K562 (cell line): ENCODE results near the gene C16orf90. TPM values are rescaled to one million over a fixed set of nuclear protein-coding genes. Genes with fewer than 3 reads are reported as not detected.
A peak's percentile ranks its signal among the peaks of the same experiment; 100 is the strongest.
"Not testable (repeated sequence)": the region's sequence is repeated elsewhere in the genome, so short reads cannot be mapped to it uniquely, and the experiment has no call there.

Source experiments
- ATAC-seq: fragments of 200-7000 bp; cut with Tn5 transposase; 3 replicates; pipeline ENCODE4 v1.9.1; 2020; ENCODE audit warnings: moderate library complexity
- BruUV-seq: library from RNA; stranded (reverse); fragments of 400-500 nt; replicated peaks from 2 replicates; lab custom pipeline; 2021; lab: Mats Ljungman, UMichigan
- CTCF ChIA-PET: fragments of 300-600 bp; formaldehyde crosslinking; extraction: SDS; loops from one replicate; lab custom pipeline; 2021; ENCODE audit warnings: low intra/inter-chr PET ratio; lab: Yijun Ruan, JAX
- POLR2A ChIA-PET: fragments of 300-600, 350-650 bp; sonication (Branson Sonifier 250); formaldehyde crosslinking; extraction: SDS; loops from one replicate; lab custom pipeline; 2021; ENCODE audit warnings: antibody characterized with exemption, inconsistent platforms; lab: Yijun Ruan, JAX
- DNase-seq, 4 experiments: peaks; one replicate each; pipeline versions ENCODE4 v3.0.0 to v3.0.0-alpha.2; 2011 to 2018; ENCODE audit warnings: low spot score in 3 of 4, mixed read lengths in 3 of 4; ENCODE audit errors: extremely low read depth in 1 of 4
- FAIRE-seq: peaks from 2 replicates; lab custom pipeline; 2011; peaks lifted over from hg19 to GRCh38; lab: Jason Lieb, UNC
- H2AFZ ChIP-seq: 2 replicates; pipeline ENCODE4 v1.6.0; 2011; ENCODE audit warnings: low read depth, low read length, control low read depth, inconsistent platforms
- H3K27ac ChIP-seq: fragments of 200-600 bp; 3 replicates; pipeline ENCODE4 v1.8.0; 2011; ENCODE audit warnings: low read depth, mild to moderate bottlenecking, control low read depth, inconsistent platforms, low read length, moderate library complexity, mixed read lengths; ENCODE audit errors: extremely low read depth
- H3K27me3 ChIP-seq, 2 experiments: fragments of 300-600 bp in 1 of 2; 2 replicates in 1 of 2; 3 replicates in 1 of 2; pipeline versions ENCODE4 v1.6.0 to v1.8.0; 2011; ENCODE audit warnings: inconsistent platforms in 2 of 2, low read length in 2 of 2, mild to moderate bottlenecking in 1 of 2, mixed read lengths in 1 of 2, moderate library complexity in 1 of 2; ENCODE audit not compliant: control insufficient read depth in 2 of 2, insufficient read depth in 2 of 2
- H3K36me3 ChIP-seq: fragments of 300-600 bp; 3 replicates; pipeline ENCODE4 v1.8.0; 2011; ENCODE audit warnings: mild to moderate bottlenecking, low read length, inconsistent platforms; ENCODE audit not compliant: control insufficient read depth, insufficient read depth
- H3K4me1 ChIP-seq, 2 experiments: fragments of 200-600 bp in 1 of 2; replicated peaks in 1 of 2; 2 replicates in 1 of 2; 3 replicates in 1 of 2; pipeline versions ENCODE4 v1.5.1 to v1.8.0; 2011; ENCODE audit warnings: inconsistent platforms in 2 of 2, low read length in 2 of 2, mild to moderate bottlenecking in 1 of 2, mixed read lengths in 1 of 2, moderate library complexity in 1 of 2; ENCODE audit not compliant: control insufficient read depth in 2 of 2, insufficient read depth in 2 of 2
- H3K4me2 ChIP-seq: 2 replicates; pipeline ENCODE4 v1.6.1; 2011; ENCODE audit warnings: low read length, control low read depth, inconsistent platforms, mixed read lengths; ENCODE audit not compliant: insufficient read depth
- H3K4me3 ChIP-seq: fragments of 200-600 bp; sonication (generic), shearing (Covaris generic); 2 replicates; pipeline ENCODE4 v1.5.1; 2016; ENCODE audit warnings: control low read depth, inconsistent platforms
- H3K79me2 ChIP-seq: fragments of 200-600 bp; 3 replicates; pipeline ENCODE4 v1.8.0; 2011; ENCODE audit warnings: low read length, inconsistent platforms; ENCODE audit not compliant: control insufficient read depth, insufficient read depth
- H3K9ac ChIP-seq, 2 experiments: 2 replicates each; pipeline versions ENCODE4 v1.6.0 to v1.6.1; 2011; ENCODE audit warnings: low read depth in 2 of 2, low read length in 2 of 2, control low read depth in 1 of 2, inconsistent platforms in 1 of 2, mild to moderate bottlenecking in 1 of 2, mixed read lengths in 1 of 2; ENCODE audit not compliant: insufficient read depth in 1 of 2
- H3K9me1 ChIP-seq: one replicate; pipeline ENCODE4 v1.6.0; 2011; ENCODE audit warnings: inconsistent platforms, mild to moderate bottlenecking, low read length, moderate library complexity; ENCODE audit not compliant: control insufficient read depth, insufficient read depth
- H3K9me3 ChIP-seq: replicated peaks from 2 replicates; pipeline ENCODE4 v1.5.1; 2011; ENCODE audit warnings: low read depth, low read length, inconsistent platforms; ENCODE audit not compliant: control insufficient read depth, insufficient read depth
- H4K20me1 ChIP-seq: replicated peaks from 2 replicates; pipeline ENCODE4 v1.6.1; 2011; ENCODE audit warnings: low read length, inconsistent platforms, mixed read lengths; ENCODE audit not compliant: control insufficient read depth, insufficient read depth
- BCOR ChIP-seq: fragments of 450-650 bp; IDR thresholded peaks from 2 replicates; pipeline ENCODE4 v1.6.1; 2016
- DPF2 ChIP-seq: fragments of 450-650 bp; IDR thresholded peaks from 2 replicates; pipeline ENCODE4 v1.6.1; 2016
- FIP1L1 ChIP-seq: fragments of 200-400 bp; formaldehyde crosslinking; IDR thresholded peaks from 2 replicates; pipeline ENCODE4 v1.6.1; 2018; ENCODE audit warnings: mild to moderate bottlenecking, low read depth, low read length; ENCODE audit not compliant: poor library complexity, severe bottlenecking
- GTF2A2 ChIP-seq: IDR thresholded peaks from 2 replicates; pipeline ENCODE4 v1.6.1; 2016; ENCODE audit warnings: mild to moderate bottlenecking, missing genetic modification characterization, missing compliant biosample characterization
- GTF2F1 ChIP-seq: IDR thresholded peaks from 2 replicates; pipeline ENCODE4 v1.6.1; 2011; ENCODE audit warnings: low read depth, low read length, improper control_type of control experiment
- HMGN3 ChIP-seq: IDR thresholded peaks from 2 replicates; pipeline ENCODE4 v1.6.1; 2011; ENCODE audit warnings: borderline replicate concordance, low read depth, mild to moderate bottlenecking, mixed read lengths, low read length; ENCODE audit not compliant: insufficient read length; ENCODE audit errors: extremely low read depth
- PTTG1 ChIP-seq: fragments of 450-650 bp; IDR thresholded peaks from 2 replicates; pipeline ENCODE4 v1.6.1; 2016; ENCODE audit warnings: low read depth, mild to moderate bottlenecking, missing genetic modification characterization, missing compliant biosample characterization
- ZNF121 ChIP-seq: sonication (generic); formaldehyde crosslinking; conservative IDR thresholded peaks from 2 replicates; pipeline ENCODE4 v1.8.0; 2022; ENCODE audit warnings: missing genetic modification reagents
- ZNF282 ChIP-seq: sonication (generic); formaldehyde crosslinking; IDR thresholded peaks from 2 replicates; pipeline ENCODE4 v1.8.1; 2023; ENCODE audit warnings: missing genetic modification reagents
- ZNF76 ChIP-seq: fragments of 250-450 bp; sonication (Bioruptor Pico); IDR thresholded peaks from 2 replicates; pipeline ENCODE4 v1.4.0; 2020; ENCODE audit warnings: mild to moderate bottlenecking, moderate library complexity, borderline replicate concordance
- ZNF778 ChIP-seq: fragments of 450-650 bp; formaldehyde crosslinking; IDR thresholded peaks from 2 replicates; pipeline ENCODE4 v1.4.0; 2020; ENCODE audit warnings: mild to moderate bottlenecking, moderate library complexity
- WGBS: fragments of 100-300 bp; shearing (Covaris generic); methylation state at CpG from one replicate; pipeline ENCODE4 v1.1.6; 2016; ENCODE audit warnings: low coverage, mixed read lengths; ENCODE audit not compliant: insufficient coverage; ENCODE audit errors: missing lambda C conversion rate; 5-methylcytosine and 5-hydroxymethylcytosine counted together
- in situ Hi-C: fragments of 300-500 bp; cut with MboI; formaldehyde crosslinking; loops from 4 replicates; pipeline ENCODE4 v1.15.0; 2018; ENCODE audit warnings: inconsistent platforms, mixed read lengths
- intact Hi-C: fragments of 100-400 bp; cut with micrococcal nuclease; formaldehyde crosslinking; loops from 2 replicates; pipeline ENCODE4 v1.14.2; 2022
- polyA plus RNA-seq, 8 experiments: library from polyadenylated mRNA; depleted of rRNA in 4 of 8; stranded (reverse) in 5 of 8; unstranded in 3 of 8; fragments of >200 nt; fragmentation: Nextera tagmentation in 2 of 8; fragmentation: Illumina TruSeq in 1 of 8; extraction: Ambion mirVana in 2 of 8; extraction: Trizol in 1 of 8; gene quantifications; 2 replicates each; pipeline versions ENCODE4 v1.2.1 to v1.2.3, GENCODE V29; 2011 to 2014; ENCODE audit warnings: inconsistent platforms in 1 of 8, missing spikeins in 1 of 8
- total RNA-seq, 7 experiments: library from RNA; depleted of rRNA in 6 of 7; stranded (reverse); fragments of >200 nt in 6 of 7; fragmentation: Illumina TruSeq in 2 of 7; extraction: Trizol in 2 of 7; gene quantifications; 2 replicates each; pipeline versions ENCODE4 v1.2.1 to v1.2.3, GENCODE V29; 2011 to 2021; ENCODE audit warnings: low replicate concordance in 1 of 7

Gene C16orf90
- total and polyA plus RNA-seq, 9 of the 15 experiments (the other 6 are each of a cell fraction or from before 2014, with no cell fraction given): not detected

- TF ChIP-seq ZNF76 (CRISPR knock-in tag): no peak
- no peak for TF ChIP-seq ZNF282 (CRISPR knock-in tag)
- TF ChIP-seq GTF2A2 (tag): no peak
- TF ChIP-seq FIP1L1: no peak
- TF ChIP-seq DPF2: no peak
- no peak for TF ChIP-seq PTTG1
- TF ChIP-seq GTF2F1: no peak
- no peak for TF ChIP-seq ZNF778 (CRISPR knock-in tag)
- no peak for TF ChIP-seq HMGN3
Measured at GRCh38 chr16:3475604-3476375, 19.5 kb downstream of the C16orf90 start (continued).

GRCh38 chr16:3474870-3475269 lies 20.4 kb downstream of the C16orf90 start:
- H4K20me1 ChIP-seq: peaks cover 20% of the 10 kb centered on the region
- POLR2A ChIA-PET: interaction anchor here (1.0 kb wide), 1 partner anchor 12 kb away, joined by 3 read pairs; no protein-coding TSS in a partner anchor

More at GRCh38 chr16:3474870-3475269, 20.4 kb downstream of the C16orf90 start:
- H3K27me3 ChIP-seq, H3K9me1 ChIP-seq, ATAC-seq, H3K36me3 ChIP-seq, intact Hi-C loops, in situ Hi-C loops, H2AFZ ChIP-seq, H3K27ac ChIP-seq, H3K9me3 ChIP-seq, BruUV-seq, H3K9ac ChIP-seq, H3K4me3 ChIP-seq, H3K4me2 ChIP-seq, FAIRE-seq, DNase-seq: not testable (repeated sequence)
- WGBS: 92% methylated on average over 2 of the region's 7 CpGs
- Histone ChIP-seq H3K79me2 (peaks cover 31% of the 10 kb centered on the region; the same call in 2 of the 3 replicates), H3K4me1 (peaks cover 6 to 25% of the 10 kb centered on the region in 2 experiments; a peak in 4 of 5 replicates)
- CTCF ChIA-PET: interaction anchor here (0.6 kb wide), 1 partner anchor 315 kb away, joined by 3 read pairs; no protein-coding TSS in a partner anchor
- peak; percentile 78 for TF ChIP-seq ZNF121 (CRISPR knock-in tag)
- peak; percentile 30; the same call in 1 of the 2 replicates for TF ChIP-seq BCOR
